Measurements from ENCODE around the gene CFAP20.

DNA sequence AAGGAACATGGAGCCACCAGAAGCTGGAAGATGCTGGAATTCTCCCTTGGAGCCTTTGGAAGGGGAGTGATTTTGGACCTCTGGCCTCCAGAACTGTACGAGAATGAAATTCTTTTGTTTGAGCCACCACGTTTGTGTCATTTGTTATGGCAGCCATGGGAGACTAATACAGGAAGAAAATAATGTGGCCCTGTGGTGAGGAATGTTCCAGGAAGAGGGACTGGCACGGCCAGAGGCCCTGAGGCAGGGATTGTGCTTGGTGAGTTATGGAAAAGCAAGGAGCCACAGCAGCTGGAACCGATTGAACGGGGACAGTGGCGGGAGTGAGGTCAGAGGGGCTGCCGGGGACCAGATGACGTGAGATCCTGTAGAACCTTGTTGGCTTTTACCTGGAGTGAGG lies 51.4 kb downstream of the CFAP20 start:
- TF ChIP-seq POLR2A (IDR thresholded peaks at IDR 0.05) (no peak), EP300 (IDR thresholded peaks at IDR 0.05; ENCODE audit: low read depth) (no peak), POLR2AphosphoS5 (IDR thresholded peaks at IDR 0.05) (no peak)
- TF ChIP-seq, protein P1, sequence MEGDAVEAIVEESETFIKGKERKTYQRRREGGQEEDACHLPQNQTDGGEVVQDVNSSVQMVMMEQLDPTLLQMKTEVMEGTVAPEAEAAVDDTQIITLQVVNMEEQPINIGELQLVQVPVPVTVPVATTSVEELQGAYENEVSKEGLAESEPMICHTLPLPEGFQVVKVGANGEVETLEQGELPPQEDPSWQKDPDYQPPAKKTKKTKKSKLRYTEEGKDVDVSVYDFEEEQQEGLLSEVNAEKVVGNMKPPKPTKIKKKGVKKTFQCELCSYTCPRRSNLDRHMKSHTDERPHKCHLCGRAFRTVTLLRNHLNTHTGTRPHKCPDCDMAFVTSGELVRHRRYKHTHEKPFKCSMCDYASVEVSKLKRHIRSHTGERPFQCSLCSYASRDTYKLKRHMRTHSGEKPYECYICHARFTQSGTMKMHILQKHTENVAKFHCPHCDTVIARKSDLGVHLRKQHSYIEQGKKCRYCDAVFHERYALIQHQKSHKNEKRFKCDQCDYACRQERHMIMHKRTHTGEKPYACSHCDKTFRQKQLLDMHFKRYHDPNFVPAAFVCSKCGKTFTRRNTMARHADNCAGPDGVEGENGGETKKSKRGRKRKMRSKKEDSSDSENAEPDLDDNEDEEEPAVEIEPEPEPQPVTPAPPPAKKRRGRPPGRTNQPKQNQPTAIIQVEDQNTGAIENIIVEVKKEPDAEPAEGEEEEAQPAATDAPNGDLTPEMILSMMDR (IDR thresholded peaks at IDR 0.05) = no peak
